T1000 (cell line): ENCODE data around the gene GATA6.
"Not testable (repeated sequence)": the region's sequence is repeated elsewhere in the genome, so short reads cannot be mapped to it uniquely, and the experiment has no call there.

Experiments
- DNase-seq: peaks from one replicate; lab custom pipeline; 2025; ENCODE audit warnings: mixed read lengths; lab: John Stamatoyannopoulos, UW

The GATA6 gene

DNA sequence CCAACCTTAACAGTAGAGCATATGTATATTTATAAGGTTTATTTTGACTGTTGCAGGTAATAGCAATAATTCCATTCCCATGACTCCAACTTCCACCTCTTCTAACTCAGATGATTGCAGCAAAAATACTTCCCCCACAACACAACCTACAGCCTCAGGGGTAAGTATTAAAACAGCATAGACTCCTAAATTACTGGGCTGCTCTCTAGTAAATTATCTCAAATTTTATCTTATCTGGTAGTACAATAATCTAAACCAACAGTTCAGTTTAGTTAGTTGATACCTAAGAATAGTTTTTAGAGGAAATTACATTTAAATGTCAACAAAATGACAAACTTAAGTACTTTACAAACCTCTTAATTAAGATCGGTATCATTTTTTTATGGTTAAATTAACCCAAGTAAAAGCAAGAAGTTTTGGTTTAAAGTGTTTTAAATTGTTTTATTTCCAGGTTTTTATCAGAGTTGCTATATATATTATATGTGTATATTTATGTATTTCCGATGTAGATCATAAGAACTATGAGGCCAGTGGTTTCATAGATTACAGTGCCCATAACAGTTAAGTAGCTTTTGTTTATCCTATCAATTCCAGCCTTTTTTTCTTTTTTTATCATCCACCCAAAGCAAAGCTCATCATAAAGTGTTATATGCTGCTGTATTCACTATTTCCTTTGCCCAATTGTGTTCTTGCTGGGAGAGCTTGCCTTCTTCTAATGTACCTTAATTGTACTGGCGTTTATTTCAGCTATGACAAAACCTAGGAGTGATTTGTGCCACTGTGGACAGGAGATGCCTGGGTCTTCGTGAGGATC is 13.7 kb downstream of the GATA6 start:
- DNase-seq = no peak

DNA sequence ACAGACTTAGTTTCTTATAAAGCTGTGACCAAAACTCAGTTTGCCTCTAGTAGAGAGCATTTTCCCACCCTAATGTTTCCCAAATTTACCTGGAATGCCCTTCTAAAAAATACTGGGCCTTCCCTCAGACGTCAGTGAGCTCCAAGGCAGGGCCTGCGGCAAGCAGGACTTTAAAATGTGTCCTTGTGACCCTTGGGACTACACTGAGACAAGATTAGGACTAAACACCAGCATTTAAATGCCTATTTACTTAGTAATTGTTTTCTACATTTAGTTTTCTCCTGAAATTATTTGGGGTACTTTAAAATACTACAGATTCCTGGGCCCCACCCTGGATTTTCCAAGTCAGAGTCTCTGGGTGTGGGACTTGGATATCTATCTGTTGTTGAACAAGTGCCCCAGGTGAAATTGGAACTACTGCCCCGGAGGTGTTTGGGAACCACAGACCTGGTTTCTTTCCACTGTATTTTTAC is 14.3 kb downstream of the GATA6 start:
- no peak for DNase-seq

DNA sequence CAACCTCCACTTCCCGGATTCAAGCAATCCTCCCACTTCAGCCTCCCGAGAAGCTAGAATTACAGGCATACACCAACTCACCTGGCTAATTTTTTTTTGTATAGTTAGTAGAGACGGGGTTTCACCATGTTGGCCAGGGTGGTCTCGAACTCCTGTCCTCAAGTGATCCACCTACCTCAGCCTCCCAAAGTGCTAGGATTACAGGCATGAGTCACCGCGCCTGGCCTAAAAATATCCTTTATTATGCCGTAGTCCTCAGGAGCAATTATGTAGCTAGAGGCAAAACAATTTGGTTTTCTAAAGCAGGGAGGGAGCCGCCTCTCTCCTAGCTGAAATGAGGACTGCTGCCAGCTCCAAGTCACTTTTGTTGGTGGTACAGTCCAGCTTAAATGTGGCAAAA is 15.2 kb downstream of the GATA6 start:
- DNase-seq = not testable (repeated sequence)

DNA sequence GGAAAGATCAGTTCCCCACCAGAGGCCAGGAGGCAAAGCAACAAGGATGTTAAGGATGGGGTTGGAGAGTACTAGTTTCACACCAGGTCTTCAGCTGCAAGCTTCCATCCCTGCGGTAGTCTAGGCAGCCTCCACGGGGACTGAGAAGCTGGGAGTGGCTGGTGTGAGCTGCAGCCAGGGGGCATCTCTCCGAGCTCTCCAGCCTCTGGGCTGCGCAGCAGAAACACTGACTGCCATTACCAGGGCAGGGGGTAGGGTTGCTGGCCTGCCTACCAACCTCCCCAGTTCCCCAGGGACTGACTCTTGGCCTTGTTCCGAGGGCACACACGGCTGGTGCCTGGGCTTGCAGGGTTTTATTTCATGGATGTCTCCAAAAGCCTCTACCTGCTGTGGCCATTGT is 15.9 kb downstream of the GATA6 start:
- no peak for DNase-seq

DNA sequence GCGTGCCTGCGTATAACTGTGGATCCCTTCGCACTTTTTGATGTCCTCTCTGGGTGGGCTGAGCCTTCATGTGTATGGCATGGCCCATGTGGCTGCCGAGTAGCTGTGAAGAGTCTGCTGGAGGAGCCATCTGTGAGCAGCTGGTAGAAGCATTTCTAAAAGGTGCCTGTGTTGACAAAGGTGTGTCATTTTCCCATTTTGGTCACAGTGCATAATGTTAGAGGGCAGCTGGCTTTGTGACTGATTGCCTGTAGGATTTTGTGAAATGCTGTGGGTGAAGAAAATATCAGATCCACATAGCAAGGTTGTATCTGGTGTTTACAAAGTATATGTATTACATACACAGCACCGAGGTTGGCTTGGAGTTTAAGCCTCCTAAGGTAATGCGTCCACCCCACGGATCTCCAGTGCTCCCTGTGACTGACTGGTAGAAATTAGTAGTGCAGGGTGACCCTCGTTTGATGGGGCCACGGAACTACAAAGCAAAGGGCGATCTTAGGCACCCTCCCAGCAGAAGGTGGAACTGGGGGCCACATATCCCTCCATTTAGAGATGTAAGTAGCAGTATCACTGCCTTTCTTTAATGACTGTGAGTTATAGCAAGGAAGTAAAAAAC is 16.5 kb downstream of the GATA6 start:
- DNase-seq = no peak

DNA sequence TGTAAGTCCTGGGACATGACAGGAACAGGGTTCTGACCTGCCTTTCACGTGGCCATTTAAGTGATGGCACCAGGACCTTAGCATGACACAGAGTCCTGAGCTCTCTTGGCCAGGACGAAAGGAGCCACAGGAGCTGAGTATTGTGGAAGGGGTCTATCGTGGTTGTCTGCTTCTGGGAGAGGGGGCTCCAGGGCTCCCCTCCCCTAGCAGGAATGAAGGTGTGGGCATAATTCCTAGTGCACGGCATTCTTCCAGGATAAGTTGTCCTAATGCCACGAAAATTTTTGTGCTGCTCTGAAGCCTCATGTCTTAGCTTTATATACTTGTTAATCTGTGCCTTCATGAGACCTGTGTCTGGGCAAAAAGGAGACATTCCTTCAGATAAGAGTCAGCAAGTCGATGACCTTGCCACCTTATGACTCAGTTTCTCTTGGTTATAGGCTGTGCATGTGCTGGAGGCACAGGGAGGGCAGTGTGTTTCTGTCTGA is 17.1 kb downstream of the GATA6 start:
- no peak for DNase-seq

DNA sequence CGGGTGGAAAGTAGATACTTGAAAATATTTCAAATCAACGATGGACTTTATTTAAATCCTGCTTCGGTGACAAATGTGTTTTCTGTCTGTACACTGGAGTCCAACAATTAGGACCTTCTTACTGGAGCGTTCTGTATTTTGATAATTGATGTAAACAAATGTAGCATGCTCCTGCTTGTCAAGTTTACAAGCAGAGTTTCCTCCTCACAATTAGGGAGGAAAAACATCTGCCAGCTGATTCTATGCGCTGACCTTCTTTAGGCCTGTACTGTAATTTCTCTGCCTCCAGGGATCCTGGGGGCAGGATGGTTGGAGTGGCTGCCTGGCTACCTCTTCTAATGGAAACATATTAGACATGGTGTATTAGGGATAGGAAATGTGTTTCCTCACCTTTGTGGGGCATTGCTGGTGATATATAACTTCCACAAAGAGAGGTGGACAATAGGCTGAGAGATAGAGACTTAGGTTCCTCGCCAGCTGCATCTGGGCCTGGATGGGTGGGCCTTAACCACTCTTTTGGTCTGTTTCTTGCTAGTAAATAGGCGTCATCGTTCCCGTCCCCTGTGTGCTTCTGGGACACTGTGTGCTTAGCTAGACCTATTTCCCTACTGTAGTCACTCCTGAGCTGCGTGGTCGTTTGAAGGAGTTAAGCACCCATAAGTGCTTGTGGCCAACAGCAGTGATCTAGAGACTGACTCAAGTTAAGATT is 19.3 kb downstream of the GATA6 start:
- no peak for DNase-seq

DNA sequence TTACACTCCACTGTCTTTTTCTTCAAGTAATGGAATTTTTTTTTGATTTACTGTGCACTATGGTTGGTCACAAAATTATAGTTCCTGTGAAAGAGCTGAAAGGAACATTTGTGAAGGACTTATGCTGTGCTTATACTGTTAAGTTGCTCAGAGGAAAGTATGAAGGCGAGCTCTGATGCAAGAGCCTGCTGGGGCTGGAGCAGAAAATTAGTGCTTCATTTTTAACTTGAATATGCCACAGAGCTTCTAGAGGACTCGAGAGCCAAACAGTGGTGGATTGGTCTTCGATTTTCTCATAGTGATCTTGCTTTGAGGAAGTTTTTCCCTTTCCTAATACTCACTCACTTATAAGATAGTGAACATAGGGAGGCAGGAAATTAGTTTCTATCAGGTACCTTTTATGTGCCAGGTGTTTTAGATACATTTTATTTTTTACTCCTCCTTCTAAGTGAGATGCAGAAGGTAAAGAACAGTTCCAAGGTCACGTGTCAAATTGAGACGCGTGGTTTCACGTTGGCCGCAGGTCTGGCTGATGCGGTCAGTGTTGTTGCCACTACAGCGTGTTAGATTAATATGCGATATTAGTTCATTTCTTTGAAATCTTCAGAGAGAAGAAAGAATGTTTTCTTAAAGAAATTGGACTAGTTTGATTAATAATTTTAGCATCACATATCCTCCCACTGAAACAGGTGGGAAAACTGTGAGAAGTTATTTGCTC is 20.2 kb downstream of the GATA6 start:
- no peak for DNase-seq

DNA sequence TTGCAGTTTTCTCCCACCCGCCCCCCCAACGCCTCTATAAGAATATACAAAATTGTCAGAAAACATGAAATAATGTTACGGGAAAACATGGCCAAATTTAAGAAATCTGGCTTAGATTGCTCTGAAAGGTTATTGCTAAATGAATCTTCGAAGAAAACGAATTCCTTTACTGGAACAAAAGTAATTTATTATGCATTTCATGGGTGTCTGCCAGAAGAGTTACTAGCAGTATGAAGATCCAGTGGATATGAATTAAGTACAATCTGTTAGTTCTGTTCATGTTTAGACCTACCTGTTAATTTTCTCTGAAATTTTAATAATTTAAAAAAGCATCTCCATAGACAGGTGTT is 21.9 kb downstream of the GATA6 start:
- DNase-seq = no peak

DNA sequence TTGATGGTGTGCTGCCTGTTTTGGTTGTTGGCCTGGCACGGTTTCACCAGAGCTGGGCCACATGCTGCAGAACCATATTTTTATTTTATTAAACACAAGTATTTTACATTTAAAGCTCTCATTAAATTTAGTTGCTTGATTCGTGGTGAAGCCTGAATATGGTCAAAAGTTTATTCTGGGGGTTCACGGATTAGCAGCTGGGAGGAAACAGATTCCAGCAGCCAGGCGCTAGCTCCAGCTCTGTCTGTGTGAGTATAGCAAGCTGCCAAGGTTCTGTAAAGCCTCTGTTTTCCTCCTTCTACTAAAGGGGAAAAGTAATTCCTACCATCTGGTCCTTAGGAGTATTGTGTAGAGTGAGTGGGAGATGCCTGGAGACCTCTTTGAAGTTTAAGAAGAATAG is 22.5 kb downstream of the GATA6 start:
- no peak for DNase-seq

DNA sequence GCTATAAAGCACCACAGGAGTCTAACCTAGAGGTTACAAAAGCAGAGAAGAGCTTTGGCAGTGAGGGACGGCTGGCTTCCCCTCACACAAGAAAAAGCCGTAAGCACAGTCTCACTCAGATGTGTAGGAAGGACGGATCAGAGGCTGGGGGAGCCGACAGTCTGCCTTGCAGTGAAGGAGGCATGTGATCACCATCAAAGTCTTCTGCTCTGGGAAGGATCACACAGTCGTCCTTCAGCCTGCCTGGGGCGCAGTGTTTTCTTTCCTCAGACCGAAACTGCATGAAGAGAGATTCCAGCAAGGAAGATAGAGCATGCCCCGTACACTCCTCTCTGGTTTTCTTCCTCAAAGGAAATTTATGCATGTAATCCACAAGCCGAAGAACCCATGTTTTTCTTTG is 24.1 kb downstream of the GATA6 start:
- no peak for DNase-seq

DNA sequence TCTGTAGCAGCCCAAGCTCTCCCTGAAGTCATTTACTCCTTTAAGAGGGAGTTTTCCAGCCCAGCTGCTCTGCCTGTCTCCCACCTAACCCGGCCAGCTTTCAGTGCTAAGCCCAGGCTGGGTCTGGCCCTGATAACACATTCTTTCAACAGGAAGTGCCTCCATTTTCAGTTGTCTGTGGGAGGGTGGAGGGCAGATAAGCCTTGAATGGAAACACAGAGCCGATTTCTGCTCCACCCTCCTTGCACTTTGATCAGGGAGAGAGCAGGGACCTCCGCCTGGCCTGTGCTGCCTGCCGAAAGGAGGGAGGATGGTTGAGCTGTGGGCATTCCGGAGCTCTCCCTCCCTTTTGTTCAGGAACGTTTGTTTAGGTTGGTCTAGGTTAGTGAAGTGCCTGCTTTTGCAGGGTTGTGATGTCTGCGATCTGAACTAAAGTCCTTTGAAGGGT is 24.8 kb downstream of the GATA6 start:
- no peak for DNase-seq

DNA sequence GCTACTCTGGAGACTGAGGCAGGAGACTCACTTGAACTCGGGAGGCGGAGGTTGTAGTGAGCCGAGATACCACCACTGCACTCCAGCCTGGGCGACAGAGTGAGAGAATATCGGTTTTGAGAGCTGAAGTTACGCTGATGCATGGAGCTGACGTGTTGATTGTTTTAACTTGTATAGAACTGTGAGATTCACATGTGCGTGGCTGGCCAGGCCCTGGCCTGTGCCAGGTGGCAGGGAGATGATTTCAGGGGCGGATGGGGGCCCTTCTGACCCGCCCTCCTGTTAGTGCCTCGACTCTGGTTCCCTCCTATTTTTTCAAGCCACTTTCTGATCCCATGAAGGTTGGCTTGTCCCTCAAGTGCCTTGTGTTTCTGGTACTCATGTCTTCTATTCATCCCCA is 25.7 kb downstream of the GATA6 start:
- no peak for DNase-seq

DNA sequence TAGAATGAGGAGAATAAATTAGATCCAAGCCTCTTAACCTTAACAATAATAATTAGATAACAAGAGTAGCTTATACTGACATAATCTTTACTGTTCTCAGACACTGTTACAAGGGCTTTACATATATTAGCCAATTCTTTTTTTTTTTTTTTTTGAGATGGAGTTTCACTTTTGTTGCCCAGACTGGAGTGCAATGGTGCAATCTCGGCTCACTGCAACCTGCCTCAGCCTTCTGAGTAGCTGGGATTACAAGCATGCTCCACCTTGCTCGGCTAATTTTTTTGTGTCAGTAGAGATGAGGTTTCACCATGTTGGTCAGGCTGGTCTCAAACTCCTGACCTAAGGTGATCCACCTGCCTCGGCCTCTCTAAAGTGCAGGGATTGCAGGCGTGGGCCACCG is 27.6 kb downstream of the GATA6 start:
- not testable (repeated sequence) for DNase-seq

DNA sequence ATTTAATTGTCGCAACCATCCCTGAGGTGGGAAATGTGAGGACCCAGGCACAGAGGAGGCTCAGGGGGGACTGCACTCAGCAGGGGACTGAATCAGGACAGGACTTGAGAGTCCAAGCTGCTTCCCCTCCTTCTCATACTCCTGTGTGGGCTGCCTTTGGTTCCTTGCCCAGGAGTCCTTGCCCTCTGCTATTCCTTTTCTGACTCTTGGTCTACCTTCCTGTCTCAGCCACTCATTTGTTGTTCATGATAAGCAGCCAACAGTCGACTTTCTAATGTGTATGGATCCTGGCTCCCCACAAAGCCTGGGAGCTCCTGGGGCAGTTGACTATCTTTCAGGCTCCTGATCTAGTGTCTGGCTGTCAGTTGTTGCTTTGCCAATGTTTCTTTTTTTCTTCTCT is 28.3 kb downstream of the GATA6 start:
- no peak for DNase-seq

DNA sequence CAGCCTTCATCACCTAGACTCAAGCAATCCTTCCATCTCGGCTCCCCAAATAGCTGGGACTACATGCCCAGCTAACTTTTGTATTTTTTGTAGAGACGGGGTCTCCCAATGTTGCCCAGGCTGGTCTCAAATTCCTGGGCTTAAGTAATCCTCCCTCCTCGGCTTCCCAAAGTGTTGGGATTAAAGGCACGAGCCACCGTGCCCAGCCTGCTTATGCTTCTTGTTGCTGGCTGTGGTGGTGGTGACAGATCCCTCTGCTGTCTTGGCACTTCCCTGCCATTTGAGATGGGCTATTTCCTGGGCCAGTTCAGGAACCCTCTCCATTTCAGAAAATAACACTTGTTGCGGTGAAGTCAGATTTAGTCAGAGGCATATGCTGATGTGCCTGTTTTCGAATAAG is 28.8 kb downstream of the GATA6 start:
- DNase-seq = no peak

DNA sequence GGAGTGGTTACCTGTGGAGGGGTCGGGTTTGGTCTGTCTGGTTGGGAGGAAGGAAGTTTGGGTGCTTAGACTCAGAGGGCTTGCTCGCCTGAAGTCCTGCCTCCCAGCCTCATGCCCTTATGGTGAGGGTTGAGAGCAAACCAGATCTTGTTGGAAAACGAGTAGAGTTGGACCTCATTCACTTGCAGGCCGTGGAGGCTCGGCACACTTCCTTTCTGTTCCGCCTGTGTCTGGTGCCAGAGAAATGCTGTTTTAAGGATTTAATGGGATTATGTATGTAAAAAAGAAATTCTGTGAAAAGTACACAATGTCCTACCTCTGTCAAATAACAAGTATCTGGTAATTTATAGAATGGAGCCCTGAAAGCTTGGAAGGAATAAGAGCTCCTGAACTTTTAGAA is 29.6 kb downstream of the GATA6 start:
- DNase-seq = no peak

DNA sequence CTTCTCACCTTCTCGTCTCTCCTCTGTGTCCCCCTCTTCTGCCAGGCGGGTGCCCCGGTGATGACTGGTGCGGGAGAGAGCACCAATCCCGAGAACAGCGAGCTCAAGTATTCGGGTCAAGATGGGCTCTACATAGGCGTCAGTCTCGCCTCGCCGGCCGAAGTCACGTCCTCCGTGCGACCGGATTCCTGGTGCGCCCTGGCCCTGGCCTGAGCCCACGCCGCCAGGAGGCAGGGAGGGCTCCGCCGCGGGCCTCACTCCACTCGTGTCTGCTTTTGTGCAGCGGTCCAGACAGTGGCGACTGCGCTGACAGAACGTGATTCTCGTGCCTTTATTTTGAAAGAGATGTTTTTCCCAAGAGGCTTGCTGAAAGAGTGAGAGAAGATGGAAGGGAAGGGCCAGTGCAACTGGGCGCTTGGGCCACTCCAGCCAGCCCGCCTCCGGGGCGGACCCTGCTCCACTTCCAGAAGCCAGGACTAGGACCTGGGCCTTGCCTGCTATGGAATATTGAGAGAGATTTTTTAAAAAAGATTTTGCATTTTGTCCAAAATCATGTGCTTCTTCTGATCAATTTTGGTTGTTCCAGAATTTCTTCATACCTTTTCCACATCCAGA is 31.3 kb downstream of the GATA6 start:
- DNase-seq = no peak

DNA sequence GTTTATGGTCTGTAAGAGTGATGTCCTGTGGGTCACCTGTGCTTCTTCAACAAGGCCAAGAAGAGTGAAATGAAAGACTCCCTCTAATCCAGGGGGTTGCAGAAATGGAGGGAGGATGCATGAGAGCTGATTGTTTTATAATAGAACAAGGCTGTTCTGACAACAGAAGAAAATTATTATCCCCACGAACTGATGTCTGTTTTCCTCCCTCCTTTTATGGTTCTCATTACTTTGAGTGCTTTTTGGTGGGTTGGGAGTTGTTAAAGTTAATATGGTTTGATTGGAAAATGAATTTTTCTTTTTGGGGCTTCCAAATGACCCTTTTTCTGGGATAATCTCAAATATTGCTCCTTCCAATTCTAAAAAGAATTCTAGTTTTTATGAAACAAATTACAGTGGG is 33.6 kb downstream of the GATA6 start:
- DNase-seq = no peak

DNA sequence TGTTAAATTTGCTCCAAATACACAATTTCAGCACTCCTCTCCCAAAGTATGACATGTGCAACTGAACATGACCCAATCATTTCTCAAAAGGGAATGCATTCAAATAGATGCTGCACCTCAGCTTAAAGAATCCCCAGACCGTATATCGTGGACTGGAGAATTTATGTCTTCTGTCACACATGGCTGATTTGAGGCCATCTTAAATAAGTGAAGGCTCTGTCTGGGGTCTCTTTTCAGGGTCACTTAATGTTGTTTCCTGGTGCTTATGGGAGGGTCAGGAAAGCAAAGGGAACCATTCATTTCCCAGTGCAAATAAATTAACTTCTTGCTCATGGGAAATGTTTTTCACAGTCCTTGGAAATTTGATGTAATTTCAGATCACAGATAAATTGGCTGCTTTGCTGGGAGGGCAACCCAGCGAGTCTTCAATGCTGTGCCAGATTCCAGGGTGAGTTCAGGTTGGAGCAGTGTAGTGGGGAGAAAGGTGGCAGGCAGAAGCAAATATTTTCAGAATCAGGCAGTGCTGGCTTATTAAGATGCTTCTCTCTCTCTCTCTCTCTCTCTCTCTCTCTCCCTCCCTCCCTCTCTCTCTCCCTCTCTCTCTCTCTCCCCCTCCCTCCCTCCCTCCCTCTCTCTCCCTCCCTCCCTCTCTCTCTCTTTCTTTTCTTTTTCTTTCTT is 34.3 kb downstream of the GATA6 start:
- no peak for DNase-seq

DNA sequence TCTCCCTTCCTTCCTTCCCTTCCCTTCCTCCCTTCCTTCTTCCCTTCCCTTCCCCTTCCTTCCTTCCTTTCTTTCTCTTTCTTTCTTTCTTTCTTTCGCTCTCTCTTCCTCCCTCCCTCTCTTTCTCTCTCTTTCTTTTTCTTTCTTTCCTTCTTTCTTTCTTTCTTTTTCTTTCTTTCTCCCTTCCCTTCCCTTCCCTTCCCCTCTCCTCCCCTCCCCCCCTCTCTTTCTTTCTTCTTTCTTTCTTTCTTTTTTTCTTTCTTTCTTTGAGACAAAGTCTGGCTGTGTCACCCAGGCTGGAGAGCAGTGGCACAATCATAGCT is 34.8 kb downstream of the GATA6 start:
- DNase-seq = no peak
